Stimulated activated CD4-positive, alpha-beta T cell treated with anti-CD3 and anti-CD28 coated beads, Interleukin-4, amount 100 ng/mL, for 1 hour (primary cell): Measurements from ENCODE around the gene PDE10A.

Experiments used
- DNase-seq: peaks from one replicate; pipeline ENCODE4 v3.0.0-alpha.2; 2020

Gene PDE10A

GRCh38 chr6:165325609-165326008, 337.4 kb downstream of the PDE10A start:
- no peak for DNase-seq

- no peak for DNase-seq
Measured at GRCh38 chr6:165321555-165322145, 341.4 kb downstream of the PDE10A start.

- no peak for DNase-seq
Measured at GRCh38 chr6:165321150-165321549, 341.9 kb downstream of the PDE10A start.

- no peak for DNase-seq
Measured at GRCh38 chr6:165317723-165318122, 345.3 kb downstream of the PDE10A start.

- DNase-seq: no peak
Measured at GRCh38 chr6:165308926-165309731, 353.9 kb downstream of the PDE10A start, which contains the start of gene C6orf118. Gene C6orf118, minus strand, starts transcription at chr6:165309605. Its CDS starts 19 bp downstream, at chr6:165309586.

GRCh38 chr6:165306955-165307354, 356.1 kb downstream of the PDE10A start:
- no peak for DNase-seq

GRCh38 chr6:165301372-165302246, 361.4 kb downstream of the PDE10A start:
- DNase-seq: no peak

- DNase-seq: no peak
Measured at GRCh38 chr6:165300422-165300936, 362.6 kb downstream of the PDE10A start.

- no peak for DNase-seq
Measured at GRCh38 chr6:165298875-165299274, 364.2 kb downstream of the PDE10A start.

- DNase-seq: no peak
Measured at GRCh38 chr6:165298402-165298801, 364.6 kb downstream of the PDE10A start.

- DNase-seq: no peak
Measured at GRCh38 chr6:165292657-165293056, 370.4 kb downstream of the PDE10A start.
